ENCODE measurements around the gene FIGN.

FIGN gene

DNA sequence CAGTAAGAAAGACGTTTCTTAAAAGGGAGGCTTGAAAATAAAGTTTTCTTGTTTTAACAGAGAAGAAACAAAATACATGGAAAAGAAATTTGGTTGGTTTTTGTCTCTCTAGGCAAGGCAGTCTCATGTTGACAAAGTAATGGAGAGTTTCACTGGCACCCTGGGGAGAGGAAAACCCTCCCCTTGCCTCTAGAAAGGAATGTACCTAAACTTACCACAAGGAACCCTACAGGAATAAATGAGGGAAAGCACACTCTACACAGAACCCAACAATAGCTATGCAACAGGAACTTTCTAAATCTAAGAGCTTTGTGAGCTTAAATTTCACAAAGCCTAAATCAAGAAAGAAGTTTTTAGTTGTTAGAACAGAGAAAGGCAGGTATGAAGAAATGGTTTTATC is 37.0 kb downstream of the FIGN start:
- no peak for TF ChIP-seq TAF1 (IDR thresholded peaks at IDR 0.05; ENCODE audit: borderline replicate concordance, low read depth, low read length)
- no peak for TF ChIP-seq POLR2AphosphoS5 (IDR thresholded peaks at IDR 0.05; ENCODE audit: low read depth, low read length)
- DNase-seq (ENCODE audit: insufficient read length) = no peak
- no peak for FAIRE-seq

DNA sequence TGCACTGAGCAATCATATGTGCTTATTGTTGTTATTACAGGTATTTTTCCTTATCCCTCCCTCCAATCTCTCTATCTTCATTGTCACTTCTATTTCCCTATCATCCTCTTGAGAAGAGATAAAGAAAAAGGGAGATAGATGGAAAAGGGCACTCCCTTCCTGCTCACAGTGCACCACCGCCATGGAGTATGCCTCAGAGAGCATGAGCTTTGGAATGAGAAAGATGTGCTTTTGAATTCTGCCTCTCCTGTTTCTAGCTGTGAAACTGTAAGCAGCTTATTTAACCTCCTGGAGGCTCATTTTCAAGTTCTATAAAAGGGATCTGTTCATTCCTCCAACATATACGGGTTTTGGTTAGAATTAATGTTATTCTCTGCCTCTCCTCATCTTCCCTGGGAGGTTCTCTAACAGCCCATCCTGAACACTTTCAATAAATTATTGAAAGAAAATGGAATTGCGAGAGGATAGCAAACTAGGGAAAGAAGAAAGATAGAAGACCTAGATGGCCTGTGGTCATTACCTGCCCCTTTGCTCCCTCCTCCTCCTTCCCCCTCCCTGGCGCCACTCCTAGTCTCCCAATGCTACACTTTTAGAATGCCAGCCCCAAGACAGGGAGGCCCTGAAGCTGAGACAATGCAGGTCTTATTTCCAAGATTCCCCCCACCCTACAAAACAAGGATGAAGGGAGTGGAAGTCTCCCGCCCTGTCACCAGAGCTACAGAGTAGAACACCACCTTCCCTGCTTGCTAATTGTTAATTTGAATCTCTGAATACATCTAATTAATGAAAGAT is 37.8 kb downstream of the FIGN start:
- DNase-seq (ENCODE audit: insufficient read length) = no peak
- TF ChIP-seq POLR2AphosphoS5 (IDR thresholded peaks at IDR 0.05; ENCODE audit: low read depth, low read length) (no peak), TAF1 (IDR thresholded peaks at IDR 0.05; ENCODE audit: borderline replicate concordance, low read depth, low read length) (no peak), POLR2A (IDR thresholded peaks at IDR 0.05; ENCODE audit: low read depth, low read length) (no peak)
- FAIRE-seq = no peak

DNA sequence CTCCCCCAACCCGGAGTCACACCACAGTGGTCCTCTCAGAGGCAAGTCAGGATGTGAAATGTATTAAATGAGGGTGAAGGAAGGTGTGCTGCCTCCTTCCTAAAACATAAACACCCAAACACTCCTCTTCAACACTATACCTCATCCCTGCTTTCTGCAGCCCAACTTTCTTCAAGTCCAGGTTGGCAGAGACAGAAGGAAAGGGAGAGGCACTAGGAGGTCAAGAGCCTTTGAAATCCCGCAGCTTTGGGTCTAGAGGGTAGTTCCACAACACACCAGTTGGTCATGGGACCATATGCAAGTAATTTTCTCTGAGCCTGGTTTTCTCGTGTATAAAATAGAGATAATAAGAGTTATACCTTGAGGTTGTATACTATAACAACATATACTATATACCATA is 38.4 kb downstream of the FIGN start:
- FAIRE-seq = no peak
- TF ChIP-seq POLR2A (IDR thresholded peaks at IDR 0.05; ENCODE audit: low read depth, low read length) (no peak), TAF1 (IDR thresholded peaks at IDR 0.05; ENCODE audit: borderline replicate concordance, low read depth, low read length) (no peak), POLR2AphosphoS5 (IDR thresholded peaks at IDR 0.05; ENCODE audit: low read depth, low read length) (no peak)
- DNase-seq (ENCODE audit: insufficient read length) = no peak

DNA sequence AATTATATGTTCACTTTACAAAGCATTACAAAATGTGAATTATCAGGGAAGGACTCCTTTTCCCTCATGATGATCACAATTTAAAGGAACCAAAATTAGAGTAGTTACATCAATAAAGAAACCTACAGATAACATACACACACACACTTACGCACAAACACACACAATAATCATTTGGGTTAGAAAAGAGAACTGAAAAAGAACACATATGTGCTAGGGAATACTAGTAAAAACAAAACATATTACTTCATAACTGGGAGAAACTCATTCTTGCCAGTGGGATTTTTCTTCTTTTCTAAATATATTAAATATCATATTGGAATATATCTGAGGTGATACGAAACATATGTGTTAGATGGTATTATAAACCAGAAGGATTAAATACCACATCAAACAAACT is 42.3 kb downstream of the FIGN start:
- FAIRE-seq (no peak), DNase-seq (ENCODE audit: insufficient read length) (no peak)
- TF ChIP-seq POLR2A (IDR thresholded peaks at IDR 0.05; ENCODE audit: low read depth, low read length) = no peak
- TF ChIP-seq POLR2AphosphoS5 (IDR thresholded peaks at IDR 0.05; ENCODE audit: low read depth, low read length) = no peak
- TF ChIP-seq TAF1 (IDR thresholded peaks at IDR 0.05; ENCODE audit: borderline replicate concordance, low read depth, low read length) = no peak

DNA sequence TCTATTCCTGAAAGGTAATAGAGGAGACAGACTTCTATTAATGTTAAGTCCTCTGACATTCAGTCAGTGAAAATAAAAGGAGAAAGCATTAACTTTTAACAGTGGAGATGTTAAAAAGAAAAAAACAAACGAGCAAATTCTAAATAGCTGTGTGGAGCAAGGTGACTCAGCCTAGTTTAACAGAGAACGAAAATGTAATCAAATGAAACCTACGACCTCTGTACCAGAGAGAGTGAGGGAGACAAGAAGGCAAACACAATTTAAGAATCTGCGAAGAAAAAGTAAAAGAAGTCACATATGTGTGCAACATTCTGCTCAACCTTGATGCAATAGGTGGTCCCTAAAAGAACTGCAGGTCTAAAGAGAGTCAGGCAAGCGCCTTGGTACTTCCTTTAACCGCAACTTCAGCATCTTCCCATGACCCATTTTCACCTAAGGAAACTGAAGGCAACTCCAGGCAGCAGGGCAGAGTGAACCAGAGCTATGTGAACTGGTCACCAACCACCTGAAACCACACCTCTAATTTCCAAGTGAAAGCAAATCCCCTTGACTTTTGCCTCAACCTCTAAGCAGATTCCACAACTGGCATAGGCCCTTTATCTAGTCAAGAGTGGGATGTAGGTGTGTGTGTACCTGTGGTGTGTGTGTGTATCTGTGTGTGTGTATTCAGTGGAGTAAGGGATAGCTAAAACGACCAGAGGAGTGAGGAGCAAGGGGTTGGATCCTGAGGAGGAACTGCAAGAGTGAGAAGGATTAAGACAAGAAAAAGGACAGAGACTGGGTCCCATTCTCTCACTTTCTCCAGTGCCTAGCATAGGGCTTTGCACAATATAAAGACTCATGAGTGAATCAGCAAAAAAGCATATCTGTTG is 43.0 kb downstream of the FIGN start:
- DNase-seq (ENCODE audit: insufficient read length) (no peak), FAIRE-seq (no peak)
- TF ChIP-seq POLR2AphosphoS5 (IDR thresholded peaks at IDR 0.05; ENCODE audit: low read depth, low read length) (no peak), TAF1 (IDR thresholded peaks at IDR 0.05; ENCODE audit: borderline replicate concordance, low read depth, low read length) (no peak), POLR2A (IDR thresholded peaks at IDR 0.05; ENCODE audit: low read depth, low read length) (no peak)

DNA sequence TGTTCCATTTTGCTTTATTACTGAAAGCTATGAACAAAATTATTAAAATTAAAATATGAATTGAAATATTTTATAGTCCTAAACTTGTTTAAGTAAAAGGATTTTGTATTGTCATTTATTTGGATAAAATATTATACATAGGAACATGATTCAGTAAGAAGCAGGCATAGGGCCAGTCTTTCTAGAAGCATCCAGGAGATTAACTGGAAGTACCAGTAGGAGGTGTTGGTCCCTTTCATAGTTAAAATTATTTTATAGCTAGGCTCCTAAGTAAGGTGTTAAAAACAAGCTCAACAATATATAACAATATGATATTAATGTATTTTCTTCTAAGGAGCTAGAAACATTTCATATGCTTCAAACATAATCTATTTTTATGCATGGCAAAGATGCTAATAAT is 43.7 kb downstream of the FIGN start:
- TF ChIP-seq POLR2AphosphoS5 (IDR thresholded peaks at IDR 0.05; ENCODE audit: low read depth, low read length) = no peak
- TF ChIP-seq TAF1 (IDR thresholded peaks at IDR 0.05; ENCODE audit: borderline replicate concordance, low read depth, low read length) = no peak
- no peak for TF ChIP-seq POLR2A (IDR thresholded peaks at IDR 0.05; ENCODE audit: low read depth, low read length)
- DNase-seq (ENCODE audit: insufficient read length) (no peak), FAIRE-seq (no peak)

DNA sequence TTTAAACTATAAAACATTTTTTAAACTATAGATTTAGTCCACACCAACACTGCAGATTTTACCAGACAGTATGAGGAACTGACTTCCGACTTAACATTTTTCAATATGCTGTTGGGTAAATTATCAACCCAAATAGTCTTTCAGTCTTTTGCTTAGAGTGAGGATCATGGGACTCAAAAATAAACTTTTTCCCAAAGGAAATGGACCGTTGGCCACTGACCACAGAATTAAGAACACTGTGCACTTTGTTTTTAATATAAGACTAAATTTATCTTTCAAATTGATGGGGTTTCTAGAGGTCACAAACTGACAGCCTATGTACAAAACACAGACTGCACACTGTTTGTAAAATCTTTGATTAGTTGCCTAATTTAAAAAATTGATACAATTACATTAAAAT is 44.9 kb downstream of the FIGN start:
- no peak for TF ChIP-seq TAF1 (IDR thresholded peaks at IDR 0.05; ENCODE audit: borderline replicate concordance, low read depth, low read length)
- TF ChIP-seq POLR2AphosphoS5 (IDR thresholded peaks at IDR 0.05; ENCODE audit: low read depth, low read length) = no peak
- TF ChIP-seq POLR2A (IDR thresholded peaks at IDR 0.05; ENCODE audit: low read depth, low read length) = no peak
- DNase-seq (ENCODE audit: insufficient read length) (no peak), FAIRE-seq (no peak)

DNA sequence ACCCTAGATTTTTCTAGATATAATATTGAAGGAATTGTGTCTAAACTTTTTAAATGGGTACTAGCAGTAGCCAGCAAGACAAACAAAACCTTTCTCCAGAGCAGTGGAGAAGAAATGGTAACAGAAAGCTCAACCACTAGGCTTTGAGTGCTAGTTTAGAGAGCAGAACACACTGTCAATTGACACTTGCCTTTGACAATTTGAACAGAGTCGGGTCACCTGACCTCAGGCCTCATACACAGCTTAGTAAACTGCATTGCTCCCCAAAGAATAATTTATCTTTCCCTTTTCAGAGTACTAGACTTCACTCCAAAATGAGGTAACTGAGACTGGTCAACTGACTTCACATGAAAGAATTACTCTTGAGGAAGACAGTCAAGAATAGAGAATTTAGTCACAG is 48.6 kb downstream of the FIGN start:
- FAIRE-seq = no peak
- DNase-seq (ENCODE audit: insufficient read length) = no peak
- TF ChIP-seq TAF1 (IDR thresholded peaks at IDR 0.05; ENCODE audit: borderline replicate concordance, low read depth, low read length) (no peak), POLR2A (IDR thresholded peaks at IDR 0.05; ENCODE audit: low read depth, low read length) (no peak), POLR2AphosphoS5 (IDR thresholded peaks at IDR 0.05; ENCODE audit: low read depth, low read length) (no peak)

DNA sequence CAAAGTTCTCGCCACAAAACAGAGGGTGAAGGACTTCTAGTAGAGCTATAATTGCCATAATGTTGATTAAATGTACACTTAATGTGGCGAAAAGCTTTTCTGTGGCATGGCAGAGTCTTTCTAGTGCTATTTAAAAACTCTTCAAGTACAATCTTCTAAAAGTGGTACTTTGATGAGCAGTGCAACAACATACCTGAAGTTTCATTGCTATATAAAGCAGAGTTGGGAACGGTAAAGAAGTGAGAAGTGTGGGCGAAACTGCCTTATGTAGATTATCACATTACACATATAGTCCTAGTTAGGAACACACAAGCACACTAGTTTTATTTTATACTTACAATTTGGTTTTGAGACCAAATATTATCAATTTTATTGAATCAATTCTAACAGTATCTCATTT is 49.5 kb downstream of the FIGN start:
- DNase-seq (ENCODE audit: insufficient read length) (no peak), FAIRE-seq (no peak)
- TF ChIP-seq TAF1 (IDR thresholded peaks at IDR 0.05; ENCODE audit: borderline replicate concordance, low read depth, low read length) = no peak
- no peak for TF ChIP-seq POLR2A (IDR thresholded peaks at IDR 0.05; ENCODE audit: low read depth, low read length)
- TF ChIP-seq POLR2AphosphoS5 (IDR thresholded peaks at IDR 0.05; ENCODE audit: low read depth, low read length) = no peak

DNA sequence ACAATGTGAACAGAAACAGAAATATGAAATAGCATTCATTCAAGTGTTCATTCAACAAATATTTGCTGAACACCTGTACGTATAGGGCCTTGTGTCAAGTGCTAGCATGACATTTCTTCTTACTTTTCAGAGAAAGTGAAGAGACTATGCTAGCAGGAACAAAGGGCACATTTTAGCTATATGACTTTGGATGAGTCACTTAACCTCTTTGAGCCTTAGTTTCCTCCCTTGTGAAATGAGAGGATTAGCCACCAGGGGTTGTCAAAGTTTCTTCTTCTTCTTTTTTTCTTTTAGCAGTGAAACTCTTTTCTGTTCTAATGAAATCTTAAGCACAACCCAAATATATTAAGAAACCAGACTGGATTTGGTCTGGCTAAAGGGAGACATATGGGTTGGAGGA is 53.1 kb downstream of the FIGN start:
- DNase-seq (ENCODE audit: insufficient read length) = no peak
- TF ChIP-seq POLR2AphosphoS5 (IDR thresholded peaks at IDR 0.05; ENCODE audit: low read depth, low read length) (no peak), TAF1 (IDR thresholded peaks at IDR 0.05; ENCODE audit: borderline replicate concordance, low read depth, low read length) (no peak), POLR2A (IDR thresholded peaks at IDR 0.05; ENCODE audit: low read depth, low read length) (no peak)
- no peak for FAIRE-seq

DNA sequence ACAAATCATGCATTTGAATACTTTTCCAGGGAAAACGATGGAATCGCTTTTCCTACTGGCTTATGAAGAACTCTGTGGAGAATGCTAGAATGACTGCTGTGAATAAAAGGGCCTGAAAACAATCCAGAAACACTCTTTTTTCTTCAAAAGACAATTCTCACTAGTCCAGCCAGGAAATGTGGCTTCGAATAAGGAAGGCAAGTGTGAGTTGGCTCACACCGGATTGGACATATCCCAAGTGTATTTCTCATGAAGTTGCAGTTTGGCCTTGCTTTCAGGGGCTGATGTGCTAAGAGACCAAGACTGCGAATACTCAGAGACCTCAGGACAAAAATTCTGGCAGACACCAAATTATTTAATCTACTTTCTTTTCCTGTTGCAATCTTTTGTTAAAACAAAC is 54.1 kb downstream of the FIGN start:
- no peak for FAIRE-seq
- TF ChIP-seq POLR2AphosphoS5 (IDR thresholded peaks at IDR 0.05; ENCODE audit: low read depth, low read length) = no peak
- TF ChIP-seq POLR2A (IDR thresholded peaks at IDR 0.05; ENCODE audit: low read depth, low read length) = no peak
- TF ChIP-seq TAF1 (IDR thresholded peaks at IDR 0.05; ENCODE audit: borderline replicate concordance, low read depth, low read length) = no peak
- no peak for DNase-seq (ENCODE audit: insufficient read length)

DNA sequence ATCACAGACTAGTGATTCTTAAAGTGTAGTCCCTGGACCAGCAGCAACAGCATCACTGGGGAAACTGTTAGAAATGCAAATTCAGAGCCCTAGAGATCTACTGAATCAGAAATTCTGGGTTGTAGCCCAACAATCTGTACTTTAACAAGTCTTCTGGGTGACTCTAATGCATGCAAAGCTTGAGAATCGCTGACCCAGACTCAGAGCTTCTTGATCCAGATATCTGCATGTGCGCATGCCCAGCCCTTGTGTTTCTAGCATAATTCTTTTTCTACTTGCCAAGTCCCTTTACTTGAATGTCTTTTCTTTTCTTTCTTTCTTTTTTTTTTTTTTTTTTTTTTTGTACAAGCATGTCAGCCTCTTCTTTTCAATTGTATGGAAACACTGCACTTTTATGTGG is 60.4 kb downstream of the FIGN start:
- FAIRE-seq = no peak
- DNase-seq (ENCODE audit: insufficient read length) = no peak
- no peak for TF ChIP-seq POLR2AphosphoS5 (IDR thresholded peaks at IDR 0.05; ENCODE audit: low read depth, low read length)
- TF ChIP-seq TAF1 (IDR thresholded peaks at IDR 0.05; ENCODE audit: borderline replicate concordance, low read depth, low read length) = no peak
- no peak for TF ChIP-seq POLR2A (IDR thresholded peaks at IDR 0.05; ENCODE audit: low read depth, low read length)

Data from GM12892 (cell line).